DMS153 (cell line): ENCODE results near the gene KRTAP1-1.
"Not testable (repeated sequence)": the region's sequence is repeated elsewhere in the genome, so short reads cannot be mapped to it uniquely, and the experiment has no call there.

Experiments used
- DNase-seq: peaks from one replicate; lab custom pipeline; 2025; lab: John Stamatoyannopoulos, UW

Gene KRTAP1-1

GRCh38 chr17:41040783-41041571 lies at the start of gene KRTAP1-1:
TSS of gene KRTAP1-1 (minus strand) at chr17:41041450. CDS start at chr17:41041397, 53 bp downstream.
- not testable (repeated sequence) for DNase-seq

GRCh38 chr17:41088760-41089352 lies 47.6 kb upstream of the KRTAP1-1 start:
- not testable (repeated sequence) for DNase-seq

GRCh38 chr17:41084100-41084856 lies 43.0 kb upstream of the KRTAP1-1 start, which contains the start of gene KRTAP4-7:
TSS of gene KRTAP4-7 (plus strand) at chr17:41084150. CDS start at chr17:41084207, 57 bp downstream.
- not testable (repeated sequence) for DNase-seq

GRCh38 chr17:41083427-41083826 lies 42.2 kb upstream of the KRTAP1-1 start:
- not testable (repeated sequence) for DNase-seq

GRCh38 chr17:41082626-41083025 lies 41.4 kb upstream of the KRTAP1-1 start:
- no peak for DNase-seq

GRCh38 chr17:41076788-41077187 lies 35.5 kb upstream of the KRTAP1-1 start:
- no peak for DNase-seq

- DNase-seq = no peak
Observed at GRCh38 chr17:41073676-41074075, 32.4 kb upstream of the KRTAP1-1 start.

- no peak for DNase-seq
Observed at GRCh38 chr17:41071606-41072360, 30.5 kb upstream of the KRTAP1-1 start.

GRCh38 chr17:41069031-41069430 lies 27.8 kb upstream of the KRTAP1-1 start:
- DNase-seq = no peak

GRCh38 chr17:41067281-41067680 lies 26.0 kb upstream of the KRTAP1-1 start:
- DNase-seq = no peak

GRCh38 chr17:41065829-41066624 lies 24.8 kb upstream of the KRTAP1-1 start, which contains the start of gene KRTAP2-4:
TSS of gene KRTAP2-4 (minus strand) at chr17:41065879. CDS start at chr17:41065845, 34 bp downstream.
- no peak for DNase-seq

- DNase-seq = not testable (repeated sequence)
Observed at GRCh38 chr17:41065016-41065689, 23.9 kb upstream of the KRTAP1-1 start.

- DNase-seq = no peak
Observed at GRCh38 chr17:41064301-41064700, 23.1 kb upstream of the KRTAP1-1 start.

GRCh38 chr17:41063449-41063848 lies 22.2 kb upstream of the KRTAP1-1 start:
- no peak for DNase-seq

- no peak for DNase-seq
Observed at GRCh38 chr17:41061964-41062363, 20.7 kb upstream of the KRTAP1-1 start.

GRCh38 chr17:41060052-41060604 lies 18.9 kb upstream of the KRTAP1-1 start, which contains the start of gene KRTAP2-3:
TSS of gene KRTAP2-3 (minus strand) at chr17:41060114. CDS start at chr17:41060050, 64 bp downstream.
- DNase-seq = no peak

GRCh38 chr17:41059276-41060051 lies 18.2 kb upstream of the KRTAP1-1 start:
- not testable (repeated sequence) for DNase-seq

- no peak for DNase-seq
Observed at GRCh38 chr17:41058741-41059140, 17.5 kb upstream of the KRTAP1-1 start.

- no peak for DNase-seq
Observed at GRCh38 chr17:41057547-41057946, 16.3 kb upstream of the KRTAP1-1 start.
